ENCODE measurements around the gene C10orf105.

Gene C10orf105, protein sequence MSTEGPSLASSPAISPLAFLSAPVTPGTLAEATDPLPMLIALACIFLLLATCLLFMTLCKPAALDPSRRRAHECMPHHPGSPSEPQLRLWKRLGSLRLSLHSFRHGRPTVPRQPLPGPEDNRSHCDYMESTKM

DNA sequence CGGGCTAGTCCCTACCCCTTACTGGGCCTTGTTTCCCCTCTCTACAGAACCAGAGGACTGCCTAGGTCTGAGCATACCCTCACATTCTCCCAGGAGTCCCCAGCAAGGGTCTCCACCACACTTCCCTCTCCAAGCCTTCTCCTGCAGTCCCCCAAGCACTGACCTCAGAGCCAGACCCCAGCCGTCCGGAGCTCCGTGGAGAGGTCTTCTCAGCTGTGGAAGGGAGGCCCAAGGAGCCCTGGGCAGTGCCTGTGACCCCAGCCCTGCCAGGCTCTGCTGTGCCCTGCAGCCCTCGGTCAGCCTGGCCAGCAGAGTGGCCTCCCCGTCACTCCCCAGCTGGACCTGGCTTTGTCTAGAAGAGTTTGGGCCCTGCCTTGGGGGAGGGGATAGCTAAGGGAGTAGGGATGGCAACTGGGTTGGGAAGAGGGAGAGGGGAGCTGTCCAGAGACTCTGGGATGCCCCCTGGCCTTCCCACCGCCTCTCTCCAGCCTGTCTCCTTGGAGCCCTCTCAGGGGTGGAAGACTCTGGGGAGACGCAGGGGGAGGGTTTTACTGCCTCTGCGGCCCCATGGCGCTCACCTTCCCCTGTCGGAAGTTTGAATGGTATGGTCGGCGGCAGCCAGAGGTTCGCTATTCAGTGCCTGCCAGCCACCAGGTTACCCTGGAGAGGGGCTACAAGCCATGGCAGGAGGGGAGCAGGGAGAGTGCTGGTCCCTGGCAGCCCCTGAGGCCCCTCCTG lies at the start of gene C10orf105:
Gene C10orf105, minus strand, starts transcription at position 315 of the 738 bp plus-strand sequence. CDS start 3,441 bp downstream, outside the sequence.
- H3K4me3 ChIP-seq: no peak within 1 kb of the TSS
- H3K27ac ChIP-seq: no peak within 1 kb of the TSS
- no peaks in the 10 kb centered on the region for H3K36me3 ChIP-seq (ENCODE audit: insufficient read depth, low read length)
- H3K9ac ChIP-seq (ENCODE audit: insufficient read length): no peak within 1 kb of the TSS
- TF ChIP-seq POLR2AphosphoS5 (IDR thresholded peaks at IDR 0.05; ENCODE audit: borderline replicate concordance, low read depth, low read length) (no peak), FOXP2 (optimal IDR thresholded peaks at IDR 0.05; ENCODE audit: control extremely low read depth, extremely low read length, insufficient read depth) (no peak), EZH2 (IDR thresholded peaks at IDR 0.05) (no peak)
- no peaks in the 10 kb centered on the region for H3K9me3 ChIP-seq (ENCODE audit: low read depth, low read length)
- DNase-seq (ENCODE audit: low read depth, low spot score): no peak

GRCh38 chr10:71767420-71768035 lies 48.0 kb upstream of the C10orf105 start:
- no peak overlapping the region for H3K9ac ChIP-seq (ENCODE audit: insufficient read length)
- no peak overlapping the region for H3K4me3 ChIP-seq
- DNase-seq (ENCODE audit: low read depth, low spot score): no peak
- no peak overlapping the region for H3K27ac ChIP-seq
- H3K9me3 ChIP-seq (ENCODE audit: low read depth, low read length): no peaks in the 10 kb centered on the region
- H3K36me3 ChIP-seq (ENCODE audit: insufficient read depth, low read length): no peaks in the 10 kb centered on the region
- no peak for TF ChIP-seq EZH2 (IDR thresholded peaks at IDR 0.05)
- TF ChIP-seq POLR2AphosphoS5 (IDR thresholded peaks at IDR 0.05; ENCODE audit: borderline replicate concordance, low read depth, low read length): no peak
- TF ChIP-seq FOXP2 (optimal IDR thresholded peaks at IDR 0.05; ENCODE audit: control extremely low read depth, extremely low read length, insufficient read depth): no peak

GRCh38 chr10:71766717-71767419 lies 47.3 kb upstream of the C10orf105 start:
- DNase-seq (ENCODE audit: low read depth, low spot score): no peak
- no peak overlapping the region for H3K27ac ChIP-seq
- no peaks in the 10 kb centered on the region for H3K36me3 ChIP-seq (ENCODE audit: insufficient read depth, low read length)
- no peaks in the 10 kb centered on the region for H3K9me3 ChIP-seq (ENCODE audit: low read depth, low read length)
- no peak overlapping the region for H3K9ac ChIP-seq (ENCODE audit: insufficient read length)
- no peak for TF ChIP-seq FOXP2 (optimal IDR thresholded peaks at IDR 0.05; ENCODE audit: control extremely low read depth, extremely low read length, insufficient read depth)
- TF ChIP-seq POLR2AphosphoS5 (IDR thresholded peaks at IDR 0.05; ENCODE audit: borderline replicate concordance, low read depth, low read length): no peak
- no peak for TF ChIP-seq EZH2 (IDR thresholded peaks at IDR 0.05)
- H3K4me3 ChIP-seq: no peak overlapping the region

- TF ChIP-seq POLR2AphosphoS5 (IDR thresholded peaks at IDR 0.05; ENCODE audit: borderline replicate concordance, low read depth, low read length) (no peak), FOXP2 (optimal IDR thresholded peaks at IDR 0.05; ENCODE audit: control extremely low read depth, extremely low read length, insufficient read depth) (no peak), EZH2 (IDR thresholded peaks at IDR 0.05) (no peak)
- Histone ChIP-seq H3K36me3 (ENCODE audit: insufficient read depth, low read length) (no peaks in the 10 kb centered on the region), H3K9me3 (ENCODE audit: low read depth, low read length) (no peaks in the 10 kb centered on the region), H3K9ac (ENCODE audit: insufficient read length) (no peak overlapping the region), H3K27ac (no peak overlapping the region), H3K4me3 (no peak overlapping the region)
- DNase-seq (ENCODE audit: low read depth, low spot score): no peak
Observed at GRCh38 chr10:71765906-71766716, 46.5 kb upstream of the C10orf105 start.

- Histone ChIP-seq H3K9me3 (ENCODE audit: low read depth, low read length) (no peaks in the 10 kb centered on the region), H3K27ac (no peak overlapping the region), H3K36me3 (ENCODE audit: insufficient read depth, low read length) (no peaks in the 10 kb centered on the region), H3K4me3 (no peak overlapping the region), H3K9ac (ENCODE audit: insufficient read length) (no peak overlapping the region)
- TF ChIP-seq FOXP2 (optimal IDR thresholded peaks at IDR 0.05; ENCODE audit: control extremely low read depth, extremely low read length, insufficient read depth) (no peak), POLR2AphosphoS5 (IDR thresholded peaks at IDR 0.05; ENCODE audit: borderline replicate concordance, low read depth, low read length) (no peak), EZH2 (IDR thresholded peaks at IDR 0.05) (no peak)
- no peak for DNase-seq (ENCODE audit: low read depth, low spot score)
Observed at GRCh38 chr10:71765176-71765904, 45.8 kb upstream of the C10orf105 start.

DNA sequence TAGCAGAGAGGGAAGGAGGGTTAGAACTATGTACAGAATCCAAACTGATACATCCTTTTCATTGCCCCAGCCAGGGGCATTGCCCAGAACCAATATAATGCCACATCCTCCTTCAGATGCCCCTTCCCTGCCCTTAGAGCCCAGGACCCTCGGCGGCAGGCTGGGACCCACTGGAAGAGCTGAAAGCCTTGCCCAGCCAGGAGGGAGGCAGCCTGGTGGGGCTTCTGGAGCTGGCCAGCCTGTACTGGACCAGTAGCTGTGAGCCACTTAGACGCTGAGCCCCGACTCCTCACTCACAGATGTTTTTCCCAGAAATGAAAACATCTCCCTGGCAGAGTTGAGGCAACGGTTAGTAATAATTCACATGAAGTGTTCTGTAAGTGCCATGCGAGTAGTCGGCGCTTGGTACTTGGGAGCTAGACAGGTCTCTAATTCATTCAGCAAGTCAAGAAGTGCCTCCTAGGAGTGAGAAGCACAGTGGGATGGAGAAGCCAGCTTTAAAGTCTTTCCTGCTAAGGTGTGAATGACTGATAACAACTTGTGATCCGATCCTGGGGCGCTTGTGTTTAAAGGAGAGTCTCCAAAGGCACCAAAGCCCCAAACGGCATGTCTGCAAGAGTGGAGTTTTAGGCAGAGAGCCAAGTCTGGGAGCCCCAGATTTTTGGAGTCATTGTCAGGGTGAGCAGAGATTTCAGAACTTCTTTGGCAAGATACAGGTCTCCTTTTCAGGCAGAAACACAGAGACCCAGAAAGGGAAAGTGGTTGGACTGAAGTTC lies 44.0 kb upstream of the C10orf105 start:
- H3K36me3 ChIP-seq (ENCODE audit: insufficient read depth, low read length): no peaks in the 10 kb centered on the region
- TF ChIP-seq FOXP2 (optimal IDR thresholded peaks at IDR 0.05; ENCODE audit: control extremely low read depth, extremely low read length, insufficient read depth): no peak
- H3K4me3 ChIP-seq: no peak overlapping the region
- no peak overlapping the region for H3K27ac ChIP-seq
- no peak overlapping the region for H3K9ac ChIP-seq (ENCODE audit: insufficient read length)
- DNase-seq (ENCODE audit: low read depth, low spot score): no peak
- no peaks in the 10 kb centered on the region for H3K9me3 ChIP-seq (ENCODE audit: low read depth, low read length)

DNA sequence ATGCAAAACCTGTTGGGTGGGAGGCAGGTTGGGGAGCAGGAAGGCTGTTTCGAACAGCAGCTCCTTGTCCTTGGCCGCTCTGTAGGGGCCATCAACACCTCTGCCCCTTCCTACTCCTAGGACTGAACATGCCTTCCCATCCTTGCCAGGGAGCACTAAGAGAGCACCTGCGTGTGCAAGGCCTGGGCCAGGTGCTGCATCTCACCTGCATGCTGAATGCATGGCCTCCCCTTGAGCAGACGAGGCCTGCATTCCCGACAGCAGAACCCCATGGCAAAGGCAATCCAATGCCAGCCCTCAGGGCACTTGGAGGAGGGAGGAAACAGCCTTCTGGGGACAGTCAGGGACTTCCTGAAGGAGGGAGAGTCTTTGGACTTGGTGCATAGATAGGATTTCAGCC lies 42.7 kb upstream of the C10orf105 start:
- H3K36me3 ChIP-seq (ENCODE audit: insufficient read depth, low read length): no peaks in the 10 kb centered on the region
- no peaks in the 10 kb centered on the region for H3K9me3 ChIP-seq (ENCODE audit: low read depth, low read length)
- H3K9ac ChIP-seq (ENCODE audit: insufficient read length): no peak overlapping the region
- TF ChIP-seq EZH2 (IDR thresholded peaks at IDR 0.05) (no peak), FOXP2 (optimal IDR thresholded peaks at IDR 0.05; ENCODE audit: control extremely low read depth, extremely low read length, insufficient read depth) (no peak), POLR2AphosphoS5 (IDR thresholded peaks at IDR 0.05; ENCODE audit: borderline replicate concordance, low read depth, low read length) (no peak)
- no peak overlapping the region for H3K27ac ChIP-seq
- no peak overlapping the region for H3K4me3 ChIP-seq
- no peak for DNase-seq (ENCODE audit: low read depth, low spot score)

All from SK-N-MC (cell line).